ENCODE measurements around the gene CBX1. TPM values are rescaled to one million over a fixed set of nuclear protein-coding genes. Genes with fewer than 3 reads are reported as not detected.

The CBX1 gene
- total and polyA plus RNA-seq, 5 donors from 2014 or later, result 13.9 to 22.7 (median 16.2) TPM

- H3K4me3 Mint-ChIP-seq, result peak overlapping the region in 3 of 4 donors; percentile 41 to 93 (median 69)
- H3K36me3 ChIP-seq (ENCODE audit: control insufficient read depth, insufficient read depth, low read length), result no peaks in the 10 kb centered on the region
- peaks cover 6 to 38% (median 23%) of the 10 kb centered on the region in 4 donors for H3K4me1 Mint-ChIP-seq
- DNase-seq (peak; percentile 53 to 79 (median 61)), ATAC-seq (ENCODE audit: low read depth in 2 of 2) (no peak)
- H3K9me3 Mint-ChIP-seq, result peaks cover 0 to 2% (median 0%) of the 10 kb centered on the region in 7 donors
- no peak overlapping the region for H3K27ac Mint-ChIP-seq
- peaks cover 4% of the 10 kb centered on the region for H3K27me3 ChIP-seq (ENCODE audit: control insufficient read depth, insufficient read depth, low read length)
- no peak overlapping the region for H3K27ac ChIP-seq (ENCODE audit: insufficient read depth, low read length, poor library complexity, severe bottlenecking)
- no peak overlapping the region for H3K4me3 ChIP-seq (ENCODE audit: low read depth, low read length)
- peaks cover 34% of the 10 kb centered on the region for H3K4me1 ChIP-seq (ENCODE audit: control insufficient read depth, insufficient read depth, low read length, poor library complexity, severe bottlenecking)
- H3K36me3 Mint-ChIP-seq, result no peaks in the 10 kb centered on the region
- no peaks in the 10 kb centered on the region for H3K9me3 ChIP-seq (ENCODE audit: control insufficient read depth in 2 of 2, low read length in 2 of 2)
- peaks cover 45% of the 10 kb centered on the region for H3K27me3 Mint-ChIP-seq
Observed at GRCh38 chr17:48026502-48027321, 74.6 kb downstream of the CBX1 start.

DNA sequence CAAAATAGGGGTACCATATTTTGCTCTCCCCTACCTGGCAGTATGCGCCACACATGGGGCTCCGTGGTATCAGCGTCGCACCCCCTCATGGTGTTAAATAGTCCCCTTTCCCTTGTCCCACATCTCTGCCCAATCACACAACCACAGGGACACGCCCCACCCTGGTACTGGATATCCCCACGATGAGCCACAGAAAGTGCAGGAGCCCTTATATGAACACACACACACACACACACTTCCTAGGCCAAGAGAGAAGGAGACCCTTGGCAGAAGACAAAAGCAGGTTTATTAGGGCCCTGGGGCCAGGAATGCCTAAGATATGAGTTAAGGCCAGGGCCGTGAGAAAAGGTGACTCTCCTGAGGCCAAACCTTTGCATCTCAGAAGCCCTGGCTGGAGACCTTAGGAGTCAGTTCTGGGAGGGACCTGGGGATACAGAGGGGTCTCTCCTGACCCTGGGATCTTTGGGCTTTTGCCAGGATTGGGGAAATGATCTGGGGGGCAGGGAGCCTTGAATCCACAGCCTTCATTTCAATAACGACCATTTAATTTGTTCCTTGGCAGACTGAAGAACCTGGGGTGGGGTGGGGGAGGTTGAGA, 75.3 kb downstream of the CBX1 start:
- ATAC-seq (ENCODE audit: low read depth in 2 of 2), result no peak
- Mint-ChIP-seq H3K9me3 (peaks cover 0 to 2% (median 0%) of the 10 kb centered on the region in 7 donors), H3K4me1 (peaks cover 6 to 38% (median 23%) of the 10 kb centered on the region in 4 donors), H3K27ac (no peak overlapping the region), H3K27me3 (peaks cover 41% of the 10 kb centered on the region), H3K36me3 (no peaks in the 10 kb centered on the region), H3K4me3 (peak overlapping the region; percentile 69 to 93 (median 88))
- Histone ChIP-seq H3K27me3 (ENCODE audit: control insufficient read depth, insufficient read depth, low read length) (no peaks in the 10 kb centered on the region), H3K27ac (ENCODE audit: insufficient read depth, low read length, poor library complexity, severe bottlenecking) (no peak overlapping the region), H3K4me3 (ENCODE audit: low read depth, low read length) (peak overlapping the region; percentile 86), H3K36me3 (ENCODE audit: control insufficient read depth, insufficient read depth, low read length) (no peaks in the 10 kb centered on the region), H3K9me3 (ENCODE audit: control insufficient read depth in 2 of 2, low read length in 2 of 2) (no peaks in the 10 kb centered on the region), H3K4me1 (ENCODE audit: control insufficient read depth, insufficient read depth, low read length, poor library complexity, severe bottlenecking) (peaks cover 34% of the 10 kb centered on the region)
- no peak for DNase-seq

GRCh38 chr17:48025040-48025903, 76.0 kb downstream of the CBX1 start:
- no peaks in the 10 kb centered on the region for H3K9me3 ChIP-seq (ENCODE audit: control insufficient read depth in 2 of 2, low read length in 2 of 2)

GRCh38 chr17:48024149-48025039, 76.9 kb downstream of the CBX1 start:
- no peaks in the 10 kb centered on the region for H3K9me3 ChIP-seq (ENCODE audit: control insufficient read depth in 2 of 2, low read length in 2 of 2)
- DNase-seq, result peak; percentile 24 to 79 (median 55)
- peaks cover 34% of the 10 kb centered on the region for H3K4me1 ChIP-seq (ENCODE audit: control insufficient read depth, insufficient read depth, low read length, poor library complexity, severe bottlenecking)
- ATAC-seq (ENCODE audit: low read depth in 2 of 2), result peak; percentile 1 to 4
- peaks cover 45% of the 10 kb centered on the region for H3K27me3 Mint-ChIP-seq
- peak overlapping the region; percentile 70 for H3K27ac ChIP-seq (ENCODE audit: insufficient read depth, low read length, poor library complexity, severe bottlenecking)
- peak overlapping the region; percentile 86 to 95 (median 92) for H3K4me3 Mint-ChIP-seq
- H3K36me3 Mint-ChIP-seq, result no peaks in the 10 kb centered on the region
- no peaks in the 10 kb centered on the region for H3K27me3 ChIP-seq (ENCODE audit: control insufficient read depth, insufficient read depth, low read length)
- H3K36me3 ChIP-seq (ENCODE audit: control insufficient read depth, insufficient read depth, low read length), result no peaks in the 10 kb centered on the region
- peak overlapping the region; percentile 86 for H3K4me3 ChIP-seq (ENCODE audit: low read depth, low read length)
- H3K27ac Mint-ChIP-seq, result peak overlapping the region; percentile 34 to 93 (median 87)
- H3K9me3 Mint-ChIP-seq, result peaks cover 0 to 2% (median 0%) of the 10 kb centered on the region in 7 donors
- H3K4me1 Mint-ChIP-seq, result peaks cover 6 to 38% (median 23%) of the 10 kb centered on the region in 4 donors

More at GRCh38 chr17:48025040-48025903, 76.0 kb downstream of the CBX1 start:
- peak; percentile 96 to 97 (median 96) for DNase-seq
- Mint-ChIP-seq H3K9me3 (peaks cover 0 to 2% (median 0%) of the 10 kb centered on the region in 7 donors), H3K4me1 (peaks cover 6 to 38% (median 23%) of the 10 kb centered on the region in 4 donors), H3K36me3 (no peaks in the 10 kb centered on the region), H3K4me3 (peak overlapping the region; percentile 86 to 95 (median 92)), H3K27ac (peak overlapping the region; percentile 34 to 93 (median 87)), H3K27me3 (peaks cover 41% of the 10 kb centered on the region)
- Histone ChIP-seq H3K27me3 (ENCODE audit: control insufficient read depth, insufficient read depth, low read length) (no peaks in the 10 kb centered on the region), H3K27ac (ENCODE audit: insufficient read depth, low read length, poor library complexity, severe bottlenecking) (peak overlapping the region; percentile 70), H3K4me1 (ENCODE audit: control insufficient read depth, insufficient read depth, low read length, poor library complexity, severe bottlenecking) (peaks cover 34% of the 10 kb centered on the region), H3K36me3 (ENCODE audit: control insufficient read depth, insufficient read depth, low read length) (no peaks in the 10 kb centered on the region), H3K4me3 (ENCODE audit: low read depth, low read length) (peak overlapping the region; percentile 86)
- ATAC-seq (ENCODE audit: low read depth in 2 of 2), result peak; percentile 90 to 92

GRCh38 chr17:48023400-48024148, 77.7 kb downstream of the CBX1 start:
- peak overlapping the region in 2 of 3 donors; percentile 9 to 67 for H3K27ac Mint-ChIP-seq
- ATAC-seq (ENCODE audit: low read depth in 2 of 2), result no peak
- no peak overlapping the region for H3K4me3 ChIP-seq (ENCODE audit: low read depth, low read length)

DNA sequence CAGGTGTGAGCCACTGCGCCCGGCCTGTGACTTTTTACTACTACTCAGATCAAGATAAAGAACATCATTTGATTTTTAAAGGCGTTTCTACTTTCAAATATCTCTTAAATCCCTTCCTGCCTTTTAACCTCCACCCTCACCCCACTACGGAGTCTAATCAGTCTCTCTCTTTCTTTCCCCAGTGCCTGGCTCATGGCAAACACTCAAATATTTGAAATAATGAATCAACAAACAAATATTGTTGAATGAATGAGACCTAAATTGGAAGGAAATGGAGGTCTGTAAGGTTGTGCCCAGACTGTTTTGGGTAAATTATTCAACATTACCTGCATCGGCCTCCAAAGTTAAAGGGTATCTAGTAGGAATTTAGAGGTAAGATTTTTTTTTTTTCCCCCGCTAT, 78.4 kb downstream of the CBX1 start:
- ATAC-seq (ENCODE audit: low read depth in 2 of 2) (no peak), DNase-seq (no peak)
- peaks cover 4% of the 10 kb centered on the region for H3K27me3 ChIP-seq (ENCODE audit: control insufficient read depth, insufficient read depth, low read length)
- H3K36me3 ChIP-seq (ENCODE audit: control insufficient read depth, insufficient read depth, low read length), result no peaks in the 10 kb centered on the region
- Mint-ChIP-seq H3K36me3 (no peaks in the 10 kb centered on the region), H3K27ac (peak overlapping the region in 1 of 3 donors; percentile 76), H3K9me3 (peaks cover 0 to 2% (median 0%) of the 10 kb centered on the region in 7 donors), H3K27me3 (peaks cover 44% of the 10 kb centered on the region), H3K4me3 (peak overlapping the region; percentile 19 to 73 (median 37)), H3K4me1 (peaks cover 6 to 38% (median 23%) of the 10 kb centered on the region in 4 donors)
- H3K27ac ChIP-seq (ENCODE audit: insufficient read depth, low read length, poor library complexity, severe bottlenecking), result no peak overlapping the region
- peaks cover 34% of the 10 kb centered on the region for H3K4me1 ChIP-seq (ENCODE audit: control insufficient read depth, insufficient read depth, low read length, poor library complexity, severe bottlenecking)
- no peak overlapping the region for H3K4me3 ChIP-seq (ENCODE audit: low read depth, low read length)
- H3K9me3 ChIP-seq (ENCODE audit: control insufficient read depth in 2 of 2, low read length in 2 of 2), result no peaks in the 10 kb centered on the region

More at GRCh38 chr17:48023400-48024148, 77.7 kb downstream of the CBX1 start:
- peaks cover 40% of the 10 kb centered on the region for H3K27me3 Mint-ChIP-seq
- H3K4me1 ChIP-seq (ENCODE audit: control insufficient read depth, insufficient read depth, low read length, poor library complexity, severe bottlenecking), result peaks cover 34% of the 10 kb centered on the region
- peaks cover 6 to 38% (median 23%) of the 10 kb centered on the region in 4 donors for H3K4me1 Mint-ChIP-seq
- H3K9me3 Mint-ChIP-seq, result peaks cover 0 to 2% (median 0%) of the 10 kb centered on the region in 7 donors
- H3K36me3 Mint-ChIP-seq, result no peaks in the 10 kb centered on the region
- H3K36me3 ChIP-seq (ENCODE audit: control insufficient read depth, insufficient read depth, low read length), result no peaks in the 10 kb centered on the region
- H3K4me3 Mint-ChIP-seq, result peak overlapping the region; percentile 71 to 93 (median 82)
- H3K27ac ChIP-seq (ENCODE audit: insufficient read depth, low read length, poor library complexity, severe bottlenecking), result peak overlapping the region; percentile 70
- peaks cover 4% of the 10 kb centered on the region for H3K27me3 ChIP-seq (ENCODE audit: control insufficient read depth, insufficient read depth, low read length)
- peak; percentile 22 to 75 (median 24) for DNase-seq
- H3K9me3 ChIP-seq (ENCODE audit: control insufficient read depth in 2 of 2, low read length in 2 of 2), result no peaks in the 10 kb centered on the region

All from CD4-positive, CD25-positive, alpha-beta regulatory T cell (primary cell).